22Rv1 (cell line): ENCODE results near the gene FOCAD.

Experiments
- ZFX ChIP-seq: fragments of 450-650 bp; IDR thresholded peaks from 2 replicates; pipeline ENCODE4 v1.6.1; 2017; ENCODE audit warnings: antibody characterized with exemption, borderline replicate concordance
- TF ChIP-seq, protein P1 (sequence below): fragments of 450-650 bp; IDR thresholded peaks from 2 replicates; pipeline ENCODE4 v1.5.1; 2017; ENCODE audit warnings: mild to moderate bottlenecking

DNA sequence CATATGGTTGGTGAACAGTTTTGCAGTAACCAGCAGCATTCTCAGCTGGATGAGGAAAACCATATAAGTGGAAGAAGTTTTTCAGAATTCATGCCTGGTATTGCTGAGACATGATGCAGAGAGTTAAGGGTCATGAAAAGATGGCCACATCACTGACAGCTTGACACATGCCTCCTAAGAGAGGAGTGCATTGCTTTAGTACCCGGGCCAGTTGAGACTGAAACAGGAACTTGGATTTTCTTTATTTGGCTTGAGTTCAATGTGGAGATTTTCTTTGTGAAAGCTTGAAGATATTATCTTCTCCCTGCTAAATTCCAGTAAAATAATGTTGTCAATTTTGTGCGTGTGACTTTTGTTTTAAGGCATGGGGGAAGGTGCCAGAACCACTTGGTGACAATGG lies 311.6 kb downstream of the FOCAD start:
- TF ChIP-seq, protein P1, sequence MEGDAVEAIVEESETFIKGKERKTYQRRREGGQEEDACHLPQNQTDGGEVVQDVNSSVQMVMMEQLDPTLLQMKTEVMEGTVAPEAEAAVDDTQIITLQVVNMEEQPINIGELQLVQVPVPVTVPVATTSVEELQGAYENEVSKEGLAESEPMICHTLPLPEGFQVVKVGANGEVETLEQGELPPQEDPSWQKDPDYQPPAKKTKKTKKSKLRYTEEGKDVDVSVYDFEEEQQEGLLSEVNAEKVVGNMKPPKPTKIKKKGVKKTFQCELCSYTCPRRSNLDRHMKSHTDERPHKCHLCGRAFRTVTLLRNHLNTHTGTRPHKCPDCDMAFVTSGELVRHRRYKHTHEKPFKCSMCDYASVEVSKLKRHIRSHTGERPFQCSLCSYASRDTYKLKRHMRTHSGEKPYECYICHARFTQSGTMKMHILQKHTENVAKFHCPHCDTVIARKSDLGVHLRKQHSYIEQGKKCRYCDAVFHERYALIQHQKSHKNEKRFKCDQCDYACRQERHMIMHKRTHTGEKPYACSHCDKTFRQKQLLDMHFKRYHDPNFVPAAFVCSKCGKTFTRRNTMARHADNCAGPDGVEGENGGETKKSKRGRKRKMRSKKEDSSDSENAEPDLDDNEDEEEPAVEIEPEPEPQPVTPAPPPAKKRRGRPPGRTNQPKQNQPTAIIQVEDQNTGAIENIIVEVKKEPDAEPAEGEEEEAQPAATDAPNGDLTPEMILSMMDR = no peak
- TF ChIP-seq ZFX = no peak
